ENCODE results near the gene SRGAP3.
A peak's percentile ranks its signal among the peaks of the same experiment; 100 is the strongest.

The SRGAP3 gene

GRCh38 chr3:9169956-9170850, 79.2 kb downstream of the SRGAP3 start:
- Mint-ChIP-seq H3K4me1 (peaks cover 14% of the 10 kb centered on the region), H3K9me3 (no peaks in the 10 kb centered on the region), H3K27ac (ENCODE audit: low read depth) (no peak overlapping the region), H3K36me3 (ENCODE audit: insufficient read depth) (no peaks in the 10 kb centered on the region), H3K4me3 (peak overlapping the region; percentile 38), H3K27me3 (no peaks in the 10 kb centered on the region)
- DNase-seq (ENCODE audit: low spot score in 2 of 2) (peak in 1 of 2 donors; percentile 25), ATAC-seq (replicated peaks; ENCODE audit: extremely low read depth, poor library complexity, severe bottlenecking) (peak; percentile 86)

- DNase-seq (ENCODE audit: low spot score in 2 of 2) (no peak), ATAC-seq (replicated peaks; ENCODE audit: extremely low read depth, poor library complexity, severe bottlenecking) (no peak)
- peaks cover 14% of the 10 kb centered on the region for H3K4me1 Mint-ChIP-seq
- no peak overlapping the region for H3K27ac Mint-ChIP-seq (ENCODE audit: low read depth)
- no peak overlapping the region for H3K4me3 Mint-ChIP-seq
- no peaks in the 10 kb centered on the region for H3K9me3 Mint-ChIP-seq
- H3K36me3 Mint-ChIP-seq (ENCODE audit: insufficient read depth), result no peaks in the 10 kb centered on the region
- H3K27me3 Mint-ChIP-seq, result no peaks in the 10 kb centered on the region
Measured at GRCh38 chr3:9169326-9169725, 80.1 kb downstream of the SRGAP3 start.

GRCh38 chr3:9168241-9168741, 81.2 kb downstream of the SRGAP3 start:
- ATAC-seq (replicated peaks; ENCODE audit: extremely low read depth, poor library complexity, severe bottlenecking), result no peak
- H3K27me3 Mint-ChIP-seq, result no peaks in the 10 kb centered on the region
- H3K36me3 Mint-ChIP-seq (ENCODE audit: insufficient read depth), result no peaks in the 10 kb centered on the region
- no peaks in the 10 kb centered on the region for H3K9me3 Mint-ChIP-seq
- H3K27ac Mint-ChIP-seq (ENCODE audit: low read depth), result no peak overlapping the region
- H3K4me3 Mint-ChIP-seq, result no peak overlapping the region
- DNase-seq (ENCODE audit: low spot score in 2 of 2), result no peak
- H3K4me1 Mint-ChIP-seq, result peaks cover 14% of the 10 kb centered on the region

GRCh38 chr3:9167222-9167621, 82.2 kb downstream of the SRGAP3 start:
- Mint-ChIP-seq H3K9me3 (no peaks in the 10 kb centered on the region), H3K27me3 (no peaks in the 10 kb centered on the region), H3K27ac (ENCODE audit: low read depth) (no peak overlapping the region), H3K4me3 (no peak overlapping the region), H3K36me3 (ENCODE audit: insufficient read depth) (no peaks in the 10 kb centered on the region), H3K4me1 (peaks cover 14% of the 10 kb centered on the region)
- ATAC-seq (replicated peaks; ENCODE audit: extremely low read depth, poor library complexity, severe bottlenecking) (no peak), DNase-seq (ENCODE audit: low spot score in 2 of 2) (no peak)

- Mint-ChIP-seq H3K4me3 (no peak overlapping the region), H3K27me3 (no peaks in the 10 kb centered on the region), H3K27ac (ENCODE audit: low read depth) (no peak overlapping the region), H3K4me1 (peaks cover 14% of the 10 kb centered on the region), H3K9me3 (no peaks in the 10 kb centered on the region), H3K36me3 (ENCODE audit: insufficient read depth) (no peaks in the 10 kb centered on the region)
- no peak for DNase-seq (ENCODE audit: low spot score in 2 of 2)
- ATAC-seq (replicated peaks; ENCODE audit: extremely low read depth, poor library complexity, severe bottlenecking), result no peak
Measured at GRCh38 chr3:9165421-9165820, 84.0 kb downstream of the SRGAP3 start.

- no peak overlapping the region for H3K27ac Mint-ChIP-seq (ENCODE audit: low read depth)
- no peak overlapping the region for H3K4me3 Mint-ChIP-seq
Measured at GRCh38 chr3:9163289-9163688, 86.2 kb downstream of the SRGAP3 start.

GRCh38 chr3:9161811-9162210, 87.6 kb downstream of the SRGAP3 start:
- H3K27ac Mint-ChIP-seq (ENCODE audit: low read depth), result no peak overlapping the region
- ATAC-seq (replicated peaks; ENCODE audit: extremely low read depth, poor library complexity, severe bottlenecking), result no peak
- no peak overlapping the region for H3K4me3 Mint-ChIP-seq
- H3K9me3 Mint-ChIP-seq, result no peaks in the 10 kb centered on the region
- H3K36me3 Mint-ChIP-seq (ENCODE audit: insufficient read depth), result peaks cover 2% of the 10 kb centered on the region
- DNase-seq (ENCODE audit: low spot score in 2 of 2), result no peak
- no peaks in the 10 kb centered on the region for H3K27me3 Mint-ChIP-seq
- no peaks in the 10 kb centered on the region for H3K4me1 Mint-ChIP-seq

More at GRCh38 chr3:9163289-9163688, 86.2 kb downstream of the SRGAP3 start:
- Mint-ChIP-seq H3K4me1 (no peaks in the 10 kb centered on the region), H3K9me3 (no peaks in the 10 kb centered on the region), H3K27me3 (no peaks in the 10 kb centered on the region), H3K36me3 (ENCODE audit: insufficient read depth) (peaks cover 2% of the 10 kb centered on the region)
- no peak for ATAC-seq (replicated peaks; ENCODE audit: extremely low read depth, poor library complexity, severe bottlenecking)
- DNase-seq (ENCODE audit: low spot score in 2 of 2), result no peak

- H3K27me3 Mint-ChIP-seq, result no peaks in the 10 kb centered on the region
- H3K4me1 Mint-ChIP-seq, result no peaks in the 10 kb centered on the region
- no peaks in the 10 kb centered on the region for H3K9me3 Mint-ChIP-seq
- H3K4me3 Mint-ChIP-seq, result no peak overlapping the region
- ATAC-seq (replicated peaks; ENCODE audit: extremely low read depth, poor library complexity, severe bottlenecking) (no peak), DNase-seq (ENCODE audit: low spot score in 2 of 2) (no peak)
- H3K27ac Mint-ChIP-seq (ENCODE audit: low read depth), result no peak overlapping the region
- H3K36me3 Mint-ChIP-seq (ENCODE audit: insufficient read depth), result peaks cover 2% of the 10 kb centered on the region
Measured at GRCh38 chr3:9161298-9161697, 88.1 kb downstream of the SRGAP3 start.

- Mint-ChIP-seq H3K9me3 (no peaks in the 10 kb centered on the region), H3K27me3 (no peaks in the 10 kb centered on the region), H3K4me3 (no peak overlapping the region), H3K4me1 (no peaks in the 10 kb centered on the region), H3K27ac (ENCODE audit: low read depth) (no peak overlapping the region), H3K36me3 (ENCODE audit: insufficient read depth) (peaks cover 2% of the 10 kb centered on the region)
- ATAC-seq (replicated peaks; ENCODE audit: extremely low read depth, poor library complexity, severe bottlenecking) (no peak), DNase-seq (ENCODE audit: low spot score in 2 of 2) (no peak)
Measured at GRCh38 chr3:9158865-9159630, 90.4 kb downstream of the SRGAP3 start.

GRCh38 chr3:9157651-9158362, 91.6 kb downstream of the SRGAP3 start:
- DNase-seq (ENCODE audit: low spot score in 2 of 2), result no peak
- no peak overlapping the region for H3K27ac Mint-ChIP-seq (ENCODE audit: low read depth)
- H3K4me3 Mint-ChIP-seq, result no peak overlapping the region
- no peaks in the 10 kb centered on the region for H3K27me3 Mint-ChIP-seq
- peaks cover 2% of the 10 kb centered on the region for H3K36me3 Mint-ChIP-seq (ENCODE audit: insufficient read depth)
- ATAC-seq (replicated peaks; ENCODE audit: extremely low read depth, poor library complexity, severe bottlenecking), result no peak
- no peaks in the 10 kb centered on the region for H3K9me3 Mint-ChIP-seq
- no peaks in the 10 kb centered on the region for H3K4me1 Mint-ChIP-seq

- Mint-ChIP-seq H3K36me3 (ENCODE audit: insufficient read depth) (peaks cover 2% of the 10 kb centered on the region), H3K27me3 (no peaks in the 10 kb centered on the region), H3K27ac (ENCODE audit: low read depth) (no peak overlapping the region), H3K4me3 (no peak overlapping the region), H3K4me1 (no peaks in the 10 kb centered on the region), H3K9me3 (no peaks in the 10 kb centered on the region)
- ATAC-seq (replicated peaks; ENCODE audit: extremely low read depth, poor library complexity, severe bottlenecking) (no peak), DNase-seq (ENCODE audit: low spot score in 2 of 2) (no peak)
Measured at GRCh38 chr3:9156604-9157003, 92.8 kb downstream of the SRGAP3 start.

GRCh38 chr3:9155028-9155427, 94.4 kb downstream of the SRGAP3 start:
- Mint-ChIP-seq H3K4me3 (no peak overlapping the region), H3K36me3 (ENCODE audit: insufficient read depth) (peaks cover 2% of the 10 kb centered on the region), H3K27me3 (peaks cover 7% of the 10 kb centered on the region), H3K9me3 (peaks cover 11% of the 10 kb centered on the region), H3K27ac (ENCODE audit: low read depth) (no peak overlapping the region), H3K4me1 (no peaks in the 10 kb centered on the region)
- ATAC-seq (replicated peaks; ENCODE audit: extremely low read depth, poor library complexity, severe bottlenecking), result no peak
- DNase-seq (ENCODE audit: low spot score in 2 of 2), result no peak

Data from central memory CD8-positive, alpha-beta T cell (primary cell).